SK-N-SH (cell line): ENCODE results near the gene ZNF777.

Experiments
- EP300 ChIP-seq, 2 experiments: IDR thresholded peaks; 2 replicates each; pipeline versions ENCODE4 v1.4.0 to v1.6.1; 2012; ENCODE audit warnings: borderline replicate concordance in 1 of 2, low read depth in 1 of 2, low read length in 1 of 2
- MXI1 ChIP-seq: IDR thresholded peaks from 2 replicates; pipeline ENCODE4 v1.6.1; 2012; ENCODE audit warnings: mild to moderate bottlenecking, low read depth, low read length, improper control_type of control experiment
- RCOR1 ChIP-seq: fragments of 150-350 bp; IDR thresholded peaks from 2 replicates; pipeline ENCODE4 v1.6.1; 2017; ENCODE audit warnings: antibody characterized with exemption, low read length
- TCF12 ChIP-seq: IDR thresholded peaks from 2 replicates; pipeline ENCODE4 v1.4.0; 2012
- TEAD4 ChIP-seq: IDR thresholded peaks from 2 replicates; pipeline ENCODE4 v1.4.0; 2012; ENCODE audit warnings: mild to moderate bottlenecking, borderline replicate concordance; ENCODE audit not compliant: insufficient read depth
- TF ChIP-seq, protein P1 (sequence below): IDR thresholded peaks from 2 replicates; pipeline ENCODE4 v1.6.1; 2012; ENCODE audit warnings: mild to moderate bottlenecking, low read depth, low read length, moderate library complexity
- TF ChIP-seq, protein P2 (sequence below): fragments of 200-600 bp; sonication (generic); IDR thresholded peaks from 2 replicates; pipeline ENCODE4 v1.6.1; 2017; ENCODE audit warnings: antibody characterized with exemption, mild to moderate bottlenecking, moderate library complexity
- TF ChIP-seq, protein P3 (sequence below): fragments of 150-350 bp; IDR thresholded peaks from 2 replicates; pipeline ENCODE4 v1.6.1; 2017; ENCODE audit warnings: antibody characterized with exemption, low read length, low read depth, borderline replicate concordance

DNA sequence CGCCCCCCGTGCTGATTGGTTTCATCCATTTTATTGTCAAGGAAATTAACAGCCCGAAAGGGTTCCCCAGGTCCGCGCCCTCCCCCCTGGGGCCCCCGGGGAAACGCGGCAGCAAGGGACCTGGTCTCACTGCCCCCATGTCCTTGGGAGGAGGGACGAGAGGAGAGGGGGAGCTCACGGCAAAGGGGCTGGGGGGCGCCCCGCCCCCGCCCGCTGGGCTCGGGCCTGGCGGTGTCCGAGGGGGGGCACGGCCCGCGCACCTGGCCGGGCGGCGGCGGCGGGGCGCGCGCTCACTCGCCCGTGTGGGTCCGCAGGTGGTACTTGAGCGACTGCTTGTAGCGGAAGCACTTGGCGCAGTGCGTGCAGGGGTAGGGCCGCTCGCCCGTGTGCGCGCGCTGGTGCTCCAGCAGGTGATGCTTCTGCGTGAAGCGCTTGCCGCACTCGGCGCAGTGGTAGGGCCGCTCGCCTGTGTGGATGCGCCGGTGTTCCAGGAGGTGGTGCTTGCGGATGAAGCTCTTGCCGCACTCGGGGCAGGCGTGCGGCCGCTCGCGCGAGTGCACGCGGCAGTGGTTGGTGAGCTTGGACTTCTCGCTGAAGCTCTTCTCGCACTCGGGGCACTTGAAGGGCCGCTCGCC lies 29.3 kb downstream of the ZNF777 start:
- TF ChIP-seq, protein P1, sequence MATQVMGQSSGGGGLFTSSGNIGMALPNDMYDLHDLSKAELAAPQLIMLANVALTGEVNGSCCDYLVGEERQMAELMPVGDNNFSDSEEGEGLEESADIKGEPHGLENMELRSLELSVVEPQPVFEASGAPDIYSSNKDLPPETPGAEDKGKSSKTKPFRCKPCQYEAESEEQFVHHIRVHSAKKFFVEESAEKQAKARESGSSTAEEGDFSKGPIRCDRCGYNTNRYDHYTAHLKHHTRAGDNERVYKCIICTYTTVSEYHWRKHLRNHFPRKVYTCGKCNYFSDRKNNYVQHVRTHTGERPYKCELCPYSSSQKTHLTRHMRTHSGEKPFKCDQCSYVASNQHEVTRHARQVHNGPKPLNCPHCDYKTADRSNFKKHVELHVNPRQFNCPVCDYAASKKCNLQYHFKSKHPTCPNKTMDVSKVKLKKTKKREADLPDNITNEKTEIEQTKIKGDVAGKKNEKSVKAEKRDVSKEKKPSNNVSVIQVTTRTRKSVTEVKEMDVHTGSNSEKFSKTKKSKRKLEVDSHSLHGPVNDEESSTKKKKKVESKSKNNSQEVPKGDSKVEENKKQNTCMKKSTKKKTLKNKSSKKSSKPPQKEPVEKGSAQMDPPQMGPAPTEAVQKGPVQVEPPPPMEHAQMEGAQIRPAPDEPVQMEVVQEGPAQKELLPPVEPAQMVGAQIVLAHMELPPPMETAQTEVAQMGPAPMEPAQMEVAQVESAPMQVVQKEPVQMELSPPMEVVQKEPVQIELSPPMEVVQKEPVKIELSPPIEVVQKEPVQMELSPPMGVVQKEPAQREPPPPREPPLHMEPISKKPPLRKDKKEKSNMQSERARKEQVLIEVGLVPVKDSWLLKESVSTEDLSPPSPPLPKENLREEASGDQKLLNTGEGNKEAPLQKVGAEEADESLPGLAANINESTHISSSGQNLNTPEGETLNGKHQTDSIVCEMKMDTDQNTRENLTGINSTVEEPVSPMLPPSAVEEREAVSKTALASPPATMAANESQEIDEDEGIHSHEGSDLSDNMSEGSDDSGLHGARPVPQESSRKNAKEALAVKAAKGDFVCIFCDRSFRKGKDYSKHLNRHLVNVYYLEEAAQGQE = no peak
- TF ChIP-seq TCF12 (no peak), MXI1 (no peak), TEAD4 (no peak), RCOR1 (no peak), EP300 (IDR thresholded peaks at IDR 0.05; ENCODE audit: borderline replicate concordance in 1 of 2, low read depth in 1 of 2, low read length in 1 of 2) (no peak)
- TF ChIP-seq, protein P2, sequence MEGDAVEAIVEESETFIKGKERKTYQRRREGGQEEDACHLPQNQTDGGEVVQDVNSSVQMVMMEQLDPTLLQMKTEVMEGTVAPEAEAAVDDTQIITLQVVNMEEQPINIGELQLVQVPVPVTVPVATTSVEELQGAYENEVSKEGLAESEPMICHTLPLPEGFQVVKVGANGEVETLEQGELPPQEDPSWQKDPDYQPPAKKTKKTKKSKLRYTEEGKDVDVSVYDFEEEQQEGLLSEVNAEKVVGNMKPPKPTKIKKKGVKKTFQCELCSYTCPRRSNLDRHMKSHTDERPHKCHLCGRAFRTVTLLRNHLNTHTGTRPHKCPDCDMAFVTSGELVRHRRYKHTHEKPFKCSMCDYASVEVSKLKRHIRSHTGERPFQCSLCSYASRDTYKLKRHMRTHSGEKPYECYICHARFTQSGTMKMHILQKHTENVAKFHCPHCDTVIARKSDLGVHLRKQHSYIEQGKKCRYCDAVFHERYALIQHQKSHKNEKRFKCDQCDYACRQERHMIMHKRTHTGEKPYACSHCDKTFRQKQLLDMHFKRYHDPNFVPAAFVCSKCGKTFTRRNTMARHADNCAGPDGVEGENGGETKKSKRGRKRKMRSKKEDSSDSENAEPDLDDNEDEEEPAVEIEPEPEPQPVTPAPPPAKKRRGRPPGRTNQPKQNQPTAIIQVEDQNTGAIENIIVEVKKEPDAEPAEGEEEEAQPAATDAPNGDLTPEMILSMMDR = no peak
- TF ChIP-seq, protein P3, sequence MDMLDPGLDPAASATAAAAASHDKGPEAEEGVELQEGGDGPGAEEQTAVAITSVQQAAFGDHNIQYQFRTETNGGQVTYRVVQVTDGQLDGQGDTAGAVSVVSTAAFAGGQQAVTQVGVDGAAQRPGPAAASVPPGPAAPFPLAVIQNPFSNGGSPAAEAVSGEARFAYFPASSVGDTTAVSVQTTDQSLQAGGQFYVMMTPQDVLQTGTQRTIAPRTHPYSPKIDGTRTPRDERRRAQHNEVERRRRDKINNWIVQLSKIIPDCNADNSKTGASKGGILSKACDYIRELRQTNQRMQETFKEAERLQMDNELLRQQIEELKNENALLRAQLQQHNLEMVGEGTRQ = no peak
